Panc1 (cell line): ENCODE measurements around the gene SLC25A22. TPM values are rescaled to one million over a fixed set of nuclear protein-coding genes. Genes with fewer than 3 reads are reported as not detected.

Experiments
- ATAC-seq: fragments of 200-7000 bp; cut with Tn5 transposase; 2 replicates; pipeline ENCODE4 v1.9.1; 2020; ENCODE audit warnings: mild to moderate bottlenecking, moderate library complexity
- BruUV-seq: library from RNA; stranded (reverse); fragments of 400-500 nt; replicated peaks from 2 replicates; lab custom pipeline; 2021; lab: Mats Ljungman, UMichigan
- CTCF ChIA-PET: fragments of 300-600 bp; sonication (Branson Sonifier 250); formaldehyde crosslinking; loops from one replicate; lab custom pipeline; 2022; ENCODE audit warnings: antibody characterized with exemption; lab: Charles Lee
- POLR2A ChIA-PET: fragments of 300-600 bp; sonication (Branson Sonifier 250); formaldehyde crosslinking; loops from one replicate; lab custom pipeline; 2022; ENCODE audit warnings: antibody characterized with exemption; lab: Charles Lee
- DNase-seq: peaks from one replicate; pipeline ENCODE4 v3.0.0-alpha.2; 2010; ENCODE audit warnings: low read depth, low spot score
- H3K27ac ChIP-seq: 2 replicates; pipeline ENCODE4 v1.5.1; 2011; ENCODE audit warnings: mild to moderate bottlenecking, low read length, inconsistent platforms
- H3K27me3 ChIP-seq: fragments of 200-500 bp; sonication (Bioruptor generic); 2 replicates; pipeline ENCODE4 v1.6.0; 2014; ENCODE audit warnings: low read length, inconsistent platforms; ENCODE audit not compliant: control insufficient read depth, insufficient read depth
- H3K36me3 ChIP-seq: fragments of 200-500 bp; sonication (Bioruptor generic); 2 replicates; pipeline ENCODE4 v1.5.1; 2014; ENCODE audit warnings: inconsistent platforms, mild to moderate bottlenecking, low read length, moderate library complexity; ENCODE audit not compliant: control insufficient read depth, insufficient read depth
- H3K4me1 ChIP-seq: 2 replicates; pipeline ENCODE4 v1.5.1; 2011; ENCODE audit warnings: inconsistent platforms, mild to moderate bottlenecking, low read length, moderate library complexity; ENCODE audit not compliant: control insufficient read depth, insufficient read depth
- H3K4me3 ChIP-seq, 2 experiments: 2 replicates each; pipeline ENCODE4 v1.5.1; 2011 to 2012; ENCODE audit warnings: low read depth in 2 of 2, low read length in 2 of 2, mild to moderate bottlenecking in 2 of 2, inconsistent platforms in 1 of 2, moderate library complexity in 1 of 2
- H3K9me3 ChIP-seq: fragments of 200-500 bp; sonication (Bioruptor generic); 2 replicates; pipeline ENCODE4 v1.5.1; 2014; ENCODE audit warnings: low read depth, mild to moderate bottlenecking, inconsistent platforms, low read length, moderate library complexity; ENCODE audit not compliant: control insufficient read depth, insufficient read depth
- POLR2AphosphoS5 ChIP-seq: IDR thresholded peaks from 2 replicates; pipeline ENCODE4 v1.6.1; 2012; ENCODE audit warnings: mild to moderate bottlenecking, low read depth, low read length, moderate library complexity
- SIN3A ChIP-seq: IDR thresholded peaks from 2 replicates; pipeline ENCODE4 v1.6.1; 2012; ENCODE audit warnings: low read depth, mild to moderate bottlenecking, low read length, moderate library complexity, borderline replicate concordance; ENCODE audit not compliant: insufficient read depth
- TCF7L2 ChIP-seq: IDR thresholded peaks from 2 replicates; pipeline ENCODE4 v1.6.1; 2011; ENCODE audit warnings: mild to moderate bottlenecking, low read depth, low read length, inconsistent platforms
- in situ Hi-C: cut with HindIII; loops from 2 replicates; pipeline ENCODE4 v1.10.0; 2016; ENCODE audit warnings: low sequenced_read_pairs, low pct_unique_long_range_greater_than_20kb
- intact Hi-C: fragments of 100-400 bp; cut with micrococcal nuclease; formaldehyde crosslinking; loops from one replicate; pipeline ENCODE4 v1.10.0; 2022; ENCODE audit not compliant: unreplicated experiment
- total RNA-seq: library from RNA; stranded (reverse); gene quantifications from one replicate; pipeline ENCODE4 v1.2.1, GENCODE V29; 2021; ENCODE audit not compliant: unreplicated experiment
- TF ChIP-seq, protein P1 (sequence below), 2 experiments: IDR thresholded peaks; 2 replicates each; pipeline ENCODE4 v1.6.1; 2011 to 2012; ENCODE audit warnings: low read depth in 2 of 2, control low read depth in 1 of 2, low read length in 1 of 2, mild to moderate bottlenecking in 1 of 2, moderate library complexity in 1 of 2; ENCODE audit not compliant: insufficient read depth in 1 of 2
- TF ChIP-seq, protein P2 (sequence below): fragments of 450-650 bp; IDR thresholded peaks from 2 replicates; pipeline ENCODE4 v1.5.1; 2017; ENCODE audit warnings: mild to moderate bottlenecking

SLC25A22 gene
- total RNA-seq, 1 experiment from 2014 or later = 119 TPM

DNA sequence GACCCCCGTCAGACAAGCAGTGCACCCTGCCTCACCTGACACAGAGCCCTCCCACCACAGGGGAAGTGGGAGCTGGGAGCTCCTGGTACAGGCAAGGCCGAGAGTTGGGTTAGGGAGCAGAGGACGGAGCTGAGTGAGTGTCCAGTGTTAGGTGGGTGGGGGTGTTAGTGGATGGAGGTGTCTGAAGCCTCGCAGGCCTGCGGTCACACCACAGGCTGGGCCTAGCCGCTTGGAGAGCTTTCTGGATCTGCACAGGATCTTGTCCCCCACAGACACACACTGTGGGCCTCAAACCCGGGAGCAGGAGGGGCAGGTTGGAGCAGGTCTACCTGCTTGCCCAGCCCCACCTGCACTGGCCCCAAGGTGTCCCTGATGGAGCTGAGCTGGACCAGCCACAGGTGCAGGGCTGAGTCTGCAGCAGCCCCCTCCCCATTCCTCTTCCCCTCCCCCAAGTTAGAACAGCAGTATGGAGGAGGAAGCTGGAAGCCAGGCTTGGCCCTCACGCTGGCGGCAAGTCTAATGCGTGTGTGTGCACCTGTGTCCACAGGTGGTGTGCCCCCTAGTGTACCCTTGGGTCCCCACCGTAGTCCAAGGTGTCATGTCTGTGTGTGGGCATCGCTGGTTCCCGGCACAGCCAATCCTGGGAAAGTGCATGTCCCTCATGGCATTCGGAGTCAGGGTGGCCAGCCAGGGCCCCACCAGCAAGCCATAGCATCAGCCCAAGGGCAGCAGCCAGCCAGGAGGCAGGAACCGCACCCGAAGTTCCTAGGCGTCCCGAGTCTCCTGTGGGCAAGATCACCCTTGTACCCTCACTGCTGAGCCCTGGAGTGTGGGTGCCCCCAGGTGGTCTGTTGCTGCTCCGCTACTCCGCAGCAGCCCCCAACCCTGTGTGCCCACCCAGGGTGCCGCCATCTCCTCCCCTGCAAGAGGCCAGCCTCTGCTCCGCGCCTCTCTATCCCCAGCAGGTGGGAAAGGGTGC lies 18.8 kb downstream of the SLC25A22 start:
- in situ Hi-C loops (no loop called here), intact Hi-C loops (no loop called here)
- no peaks in the 10 kb centered on the region for H3K9me3 ChIP-seq
- CTCF ChIA-PET = no interaction called here
- peaks cover 2% of the 10 kb centered on the region; the same call in 1 of the 2 replicates for H3K36me3 ChIP-seq
- POLR2A ChIA-PET = no interaction called here
- TSS peak; percentile 51 for BruUV-seq
- H3K27me3 ChIP-seq = no peaks in the 10 kb centered on the region
- ATAC-seq (no peak), DNase-seq (no peak)
- H3K27ac ChIP-seq = no peak overlapping the region; the same call in 1 of the 2 replicates
- H3K4me3 ChIP-seq = no peak overlapping the region
- TF ChIP-seq POLR2AphosphoS5 = no peak; the same call in 1 of the 2 replicates
- TF ChIP-seq SIN3A = no peak
- TF ChIP-seq, protein P1, sequence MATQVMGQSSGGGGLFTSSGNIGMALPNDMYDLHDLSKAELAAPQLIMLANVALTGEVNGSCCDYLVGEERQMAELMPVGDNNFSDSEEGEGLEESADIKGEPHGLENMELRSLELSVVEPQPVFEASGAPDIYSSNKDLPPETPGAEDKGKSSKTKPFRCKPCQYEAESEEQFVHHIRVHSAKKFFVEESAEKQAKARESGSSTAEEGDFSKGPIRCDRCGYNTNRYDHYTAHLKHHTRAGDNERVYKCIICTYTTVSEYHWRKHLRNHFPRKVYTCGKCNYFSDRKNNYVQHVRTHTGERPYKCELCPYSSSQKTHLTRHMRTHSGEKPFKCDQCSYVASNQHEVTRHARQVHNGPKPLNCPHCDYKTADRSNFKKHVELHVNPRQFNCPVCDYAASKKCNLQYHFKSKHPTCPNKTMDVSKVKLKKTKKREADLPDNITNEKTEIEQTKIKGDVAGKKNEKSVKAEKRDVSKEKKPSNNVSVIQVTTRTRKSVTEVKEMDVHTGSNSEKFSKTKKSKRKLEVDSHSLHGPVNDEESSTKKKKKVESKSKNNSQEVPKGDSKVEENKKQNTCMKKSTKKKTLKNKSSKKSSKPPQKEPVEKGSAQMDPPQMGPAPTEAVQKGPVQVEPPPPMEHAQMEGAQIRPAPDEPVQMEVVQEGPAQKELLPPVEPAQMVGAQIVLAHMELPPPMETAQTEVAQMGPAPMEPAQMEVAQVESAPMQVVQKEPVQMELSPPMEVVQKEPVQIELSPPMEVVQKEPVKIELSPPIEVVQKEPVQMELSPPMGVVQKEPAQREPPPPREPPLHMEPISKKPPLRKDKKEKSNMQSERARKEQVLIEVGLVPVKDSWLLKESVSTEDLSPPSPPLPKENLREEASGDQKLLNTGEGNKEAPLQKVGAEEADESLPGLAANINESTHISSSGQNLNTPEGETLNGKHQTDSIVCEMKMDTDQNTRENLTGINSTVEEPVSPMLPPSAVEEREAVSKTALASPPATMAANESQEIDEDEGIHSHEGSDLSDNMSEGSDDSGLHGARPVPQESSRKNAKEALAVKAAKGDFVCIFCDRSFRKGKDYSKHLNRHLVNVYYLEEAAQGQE (IDR thresholded peaks at IDR 0.05; ENCODE audit: insufficient read depth in 1 of 2, low read depth in 2 of 2, low read length in 1 of 2) = no peak
- TF ChIP-seq, protein P2, sequence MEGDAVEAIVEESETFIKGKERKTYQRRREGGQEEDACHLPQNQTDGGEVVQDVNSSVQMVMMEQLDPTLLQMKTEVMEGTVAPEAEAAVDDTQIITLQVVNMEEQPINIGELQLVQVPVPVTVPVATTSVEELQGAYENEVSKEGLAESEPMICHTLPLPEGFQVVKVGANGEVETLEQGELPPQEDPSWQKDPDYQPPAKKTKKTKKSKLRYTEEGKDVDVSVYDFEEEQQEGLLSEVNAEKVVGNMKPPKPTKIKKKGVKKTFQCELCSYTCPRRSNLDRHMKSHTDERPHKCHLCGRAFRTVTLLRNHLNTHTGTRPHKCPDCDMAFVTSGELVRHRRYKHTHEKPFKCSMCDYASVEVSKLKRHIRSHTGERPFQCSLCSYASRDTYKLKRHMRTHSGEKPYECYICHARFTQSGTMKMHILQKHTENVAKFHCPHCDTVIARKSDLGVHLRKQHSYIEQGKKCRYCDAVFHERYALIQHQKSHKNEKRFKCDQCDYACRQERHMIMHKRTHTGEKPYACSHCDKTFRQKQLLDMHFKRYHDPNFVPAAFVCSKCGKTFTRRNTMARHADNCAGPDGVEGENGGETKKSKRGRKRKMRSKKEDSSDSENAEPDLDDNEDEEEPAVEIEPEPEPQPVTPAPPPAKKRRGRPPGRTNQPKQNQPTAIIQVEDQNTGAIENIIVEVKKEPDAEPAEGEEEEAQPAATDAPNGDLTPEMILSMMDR = no peak; the same call in 1 of the 2 replicates
- TF ChIP-seq TCF7L2 = no peak
- peaks cover 31% of the 10 kb centered on the region for H3K4me1 ChIP-seq

DNA sequence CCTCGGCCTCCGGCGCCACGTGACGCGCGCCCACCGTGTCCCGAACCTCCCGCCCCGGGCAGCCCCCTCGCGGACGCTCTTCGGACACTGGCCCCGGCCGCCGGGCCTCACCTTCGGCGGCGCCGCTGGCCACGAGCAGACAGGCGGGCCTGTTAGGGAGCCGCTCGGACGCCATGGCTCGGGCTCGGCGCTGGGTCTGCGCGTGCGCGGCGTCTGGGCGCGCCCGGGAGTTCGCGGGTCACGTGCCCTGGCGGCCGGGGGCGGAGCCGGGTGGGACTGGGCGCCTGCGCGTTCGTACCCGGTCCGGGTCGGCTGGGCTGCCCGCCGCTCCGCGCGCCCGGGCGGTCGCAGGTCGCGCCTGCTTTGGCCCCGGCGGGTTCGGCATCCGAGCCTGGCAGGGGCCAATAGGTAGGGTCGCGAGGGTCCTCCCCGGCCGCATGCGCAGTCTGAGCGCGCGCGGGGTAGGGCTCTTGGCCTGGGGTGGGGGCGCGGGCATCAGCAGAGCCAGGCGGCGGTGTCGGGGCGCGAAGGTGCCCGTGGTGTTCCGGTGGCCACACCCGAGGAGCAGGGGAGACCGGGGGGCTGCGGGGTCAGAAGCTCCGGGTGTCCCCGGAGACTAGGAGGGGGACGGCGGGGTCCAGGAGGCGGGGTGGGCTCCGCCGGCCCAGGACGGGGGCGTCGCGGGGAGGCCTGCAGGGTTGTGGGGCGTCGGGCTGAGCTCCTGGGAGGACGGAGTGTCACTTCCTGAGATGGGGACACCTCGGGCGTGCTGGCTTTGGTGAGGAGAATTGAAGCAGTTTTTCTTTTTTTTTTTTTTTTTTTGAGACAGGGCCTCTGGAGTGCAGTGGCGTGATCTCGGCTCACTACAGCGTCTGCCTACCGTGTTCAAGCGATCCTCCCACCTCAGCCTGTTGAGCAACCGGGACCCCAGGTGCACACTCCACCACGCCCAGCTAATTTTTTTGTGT lies 20.5 kb downstream of the SLC25A22 start, which contains the start of gene GATD1:
TSS of gene GATD1 (minus strand) at position 200 of the 968 bp plus-strand sequence. CDS start at position 175, 25 bp downstream.
- in situ Hi-C loops (no loop called here), intact Hi-C loops (no loop called here)
- no peaks in the 10 kb centered on the region for H3K27me3 ChIP-seq
- H3K9me3 ChIP-seq = no peaks in the 10 kb centered on the region
- no TSS peak for BruUV-seq
- ChIA-PET CTCF (interaction anchor here (0.5 kb wide), 1 partner anchor 49 kb away, joined by 3 read pairs; no protein-coding TSS in a partner anchor), POLR2A (no interaction called here)
- TF ChIP-seq SIN3A (peak; percentile 83; the same call in 1 of the 2 replicates), POLR2AphosphoS5 (peak; percentile 95), TCF7L2 (no peak)
- TF ChIP-seq, protein P1 (IDR thresholded peaks at IDR 0.05; ENCODE audit: insufficient read depth in 1 of 2, low read depth in 2 of 2, low read length in 1 of 2) = no peak
- TF ChIP-seq, protein P2 = no peak
- peak within 1 kb of the TSS; percentile 89 to 96 for H3K4me3 ChIP-seq
- peak within 1 kb of the TSS; percentile 93 for H3K27ac ChIP-seq
- DNase-seq (no peak), ATAC-seq (peak; percentile 84)
- H3K4me1 ChIP-seq = peaks cover 43% of the 10 kb centered on the region
- H3K36me3 ChIP-seq = no peaks in the 10 kb centered on the region
